ENCODE data around the gene HLCS. TPM values are rescaled to one million over a fixed set of nuclear protein-coding genes. Genes with fewer than 3 reads are reported as not detected.

The HLCS gene
- total and polyA plus RNA-seq, 2 donors (not counting 1 experiment from before 2014, with no cell fraction given) = 23.1 to 40.0 TPM

- H3K79me2 ChIP-seq (ENCODE audit: control insufficient read depth, insufficient read depth, low read length) = no peaks in the 10 kb centered on the region
- DNase-seq (ENCODE audit: low read depth in 2 of 2) = peak in 1 of 2 donors; percentile 11
- no peak overlapping the region for H3K4me3 ChIP-seq (replicated peaks in 1 of 4; ENCODE audit: control extremely low read depth in 1 of 4, insufficient read depth in 1 of 4, low read depth in 3 of 4, low read length in 4 of 4)
- no peak overlapping the region for H3K4me2 ChIP-seq (ENCODE audit: extremely low read depth, insufficient read depth, low read length)
- H4K20me1 ChIP-seq (ENCODE audit: control insufficient read depth, extremely low read depth, insufficient read depth, low read length) = no peaks in the 10 kb centered on the region
- TF ChIP-seq EZH2 (IDR thresholded peaks at IDR 0.05; ENCODE audit: low read length, missing control alignments) = no peak
- no peak for TF ChIP-seq CTCF (conservative IDR thresholded peaks at IDR 0.05 in 1 of 2, IDR thresholded peaks at IDR 0.05 in 1 of 2; ENCODE audit: low read depth in 1 of 2, low read length in 2 of 2)
- H3K4me1 ChIP-seq (ENCODE audit: control insufficient read depth, extremely low read depth, insufficient read depth, low read length) = no peaks in the 10 kb centered on the region
- no peak overlapping the region for H3K9ac ChIP-seq (ENCODE audit: insufficient read depth, low read length)
- peaks cover 2% of the 10 kb centered on the region for H3K36me3 ChIP-seq (ENCODE audit: control insufficient read depth, insufficient read depth, low read length)
- no peaks in the 10 kb centered on the region for H3K9me3 ChIP-seq (ENCODE audit: control insufficient read depth, insufficient read depth, low read depth, low read length)
- no peaks in the 10 kb centered on the region for H3K27me3 ChIP-seq (ENCODE audit: control insufficient read depth, insufficient read depth, low read length)
- H2AFZ ChIP-seq (ENCODE audit: low read length) = no peak overlapping the region
- H3K27ac ChIP-seq (ENCODE audit: insufficient read depth, low read length) = no peak overlapping the region
These were observed 4.2 kb downstream of the HLCS start for GRCh38 chr21:36962098-36962780.

- no peaks in the 10 kb centered on the region for H4K20me1 ChIP-seq (ENCODE audit: control insufficient read depth, extremely low read depth, insufficient read depth, low read length)
- H2AFZ ChIP-seq (ENCODE audit: low read length) = no peak overlapping the region
- H3K9me3 ChIP-seq (ENCODE audit: control insufficient read depth, insufficient read depth, low read depth, low read length) = no peaks in the 10 kb centered on the region
- peaks cover 2% of the 10 kb centered on the region for H3K36me3 ChIP-seq (ENCODE audit: control insufficient read depth, insufficient read depth, low read length)
- H3K79me2 ChIP-seq (ENCODE audit: control insufficient read depth, insufficient read depth, low read length) = no peaks in the 10 kb centered on the region
- no peak overlapping the region for H3K9ac ChIP-seq (ENCODE audit: insufficient read depth, low read length)
- TF ChIP-seq EZH2 (IDR thresholded peaks at IDR 0.05; ENCODE audit: low read length, missing control alignments) = no peak
- no peak for TF ChIP-seq CTCF (conservative IDR thresholded peaks at IDR 0.05 in 1 of 2, IDR thresholded peaks at IDR 0.05 in 1 of 2; ENCODE audit: low read depth in 1 of 2, low read length in 2 of 2)
- H3K4me3 ChIP-seq (replicated peaks in 1 of 4; ENCODE audit: control extremely low read depth in 1 of 4, insufficient read depth in 1 of 4, low read depth in 3 of 4, low read length in 4 of 4) = no peak overlapping the region
- no peak for DNase-seq (ENCODE audit: low read depth in 2 of 2)
- no peaks in the 10 kb centered on the region for H3K27me3 ChIP-seq (ENCODE audit: control insufficient read depth, insufficient read depth, low read length)
- no peaks in the 10 kb centered on the region for H3K4me1 ChIP-seq (ENCODE audit: control insufficient read depth, extremely low read depth, insufficient read depth, low read length)
- H3K4me2 ChIP-seq (ENCODE audit: extremely low read depth, insufficient read depth, low read length) = no peak overlapping the region
- no peak overlapping the region for H3K27ac ChIP-seq (ENCODE audit: insufficient read depth, low read length)
These were observed 5.7 kb downstream of the HLCS start for GRCh38 chr21:36960676-36961284.

- Histone ChIP-seq H3K9me3 (ENCODE audit: control insufficient read depth, insufficient read depth, low read depth, low read length) (no peaks in the 10 kb centered on the region), H2AFZ (ENCODE audit: low read length) (no peak overlapping the region), H4K20me1 (ENCODE audit: control insufficient read depth, extremely low read depth, insufficient read depth, low read length) (no peaks in the 10 kb centered on the region), H3K79me2 (ENCODE audit: control insufficient read depth, insufficient read depth, low read length) (no peaks in the 10 kb centered on the region), H3K9ac (ENCODE audit: insufficient read depth, low read length) (no peak overlapping the region), H3K36me3 (ENCODE audit: control insufficient read depth, insufficient read depth, low read length) (peaks cover 2% of the 10 kb centered on the region), H3K27ac (ENCODE audit: insufficient read depth, low read length) (no peak overlapping the region), H3K27me3 (ENCODE audit: control insufficient read depth, insufficient read depth, low read length) (no peaks in the 10 kb centered on the region), H3K4me3 (replicated peaks in 1 of 4; ENCODE audit: control extremely low read depth in 1 of 4, insufficient read depth in 1 of 4, low read depth in 3 of 4, low read length in 4 of 4) (no peak overlapping the region), H3K4me2 (ENCODE audit: extremely low read depth, insufficient read depth, low read length) (no peak overlapping the region), H3K4me1 (ENCODE audit: control insufficient read depth, extremely low read depth, insufficient read depth, low read length) (no peaks in the 10 kb centered on the region)
- DNase-seq (ENCODE audit: low read depth in 2 of 2) = no peak
- TF ChIP-seq CTCF (conservative IDR thresholded peaks at IDR 0.05 in 1 of 2, IDR thresholded peaks at IDR 0.05 in 1 of 2; ENCODE audit: low read depth in 1 of 2, low read length in 2 of 2) = no peak
- TF ChIP-seq EZH2 (IDR thresholded peaks at IDR 0.05; ENCODE audit: low read length, missing control alignments) = no peak
These were observed 7.2 kb downstream of the HLCS start for GRCh38 chr21:36959020-36959835.
